HEK293 (cell line): ENCODE data around the gene RDH5.

Experiments used
- CTCF ChIA-PET: fragments of 350-600 bp; formaldehyde crosslinking; extraction: SDS; loops from one replicate; lab custom pipeline; 2021; ENCODE audit warnings: antibody characterized with exemption; lab: Yijun Ruan, JAX
- POLR2A ChIA-PET: fragments of 300-600 bp; formaldehyde crosslinking; extraction: SDS; loops from one replicate; lab custom pipeline; 2020; ENCODE audit warnings: antibody characterized with exemption, inconsistent platforms; lab: Yijun Ruan, JAX
- H3K27ac ChIP-seq: fragments of 200-500 bp; sonication (Bioruptor generic); 2 replicates; pipeline ENCODE4 v1.5.1; 2014; ENCODE audit warnings: low read depth, low read length, control low read depth, inconsistent platforms; ENCODE audit errors: extremely low read depth
- H3K36me3 ChIP-seq, 2 experiments: fragments of 200-500 bp in 1 of 2; sonication (Bioruptor generic) in 1 of 2; 1 replicate in 1 of 2; 2 replicates in 1 of 2; pipeline ENCODE4 v1.5.1; 2014 to 2017; ENCODE audit warnings: inconsistent platforms in 2 of 2, low read length in 2 of 2; ENCODE audit not compliant: control insufficient read depth in 2 of 2, insufficient read depth in 1 of 2
- H3K4me1 ChIP-seq: fragments of 200-500 bp; sonication (Bioruptor generic); 2 replicates; pipeline ENCODE4 v1.5.1; 2014; ENCODE audit warnings: mild to moderate bottlenecking, low read length, inconsistent platforms; ENCODE audit not compliant: control insufficient read depth, insufficient read depth
- H3K4me3 ChIP-seq: 2 replicates; pipeline ENCODE4 v1.5.1; 2011; ENCODE audit warnings: low read depth, mild to moderate bottlenecking, control low read depth, low read length, moderate library complexity
- H3K9me3 ChIP-seq: fragments of 200-500 bp; sonication (Bioruptor generic); 2 replicates; pipeline ENCODE4 v1.5.1; 2014; ENCODE audit warnings: low read depth, low read length, inconsistent platforms; ENCODE audit not compliant: control insufficient read depth, insufficient read depth
- HIC1 ChIP-seq: fragments of 450-650 bp; formaldehyde crosslinking; IDR thresholded peaks from 2 replicates; pipeline ENCODE4 v1.5.1; 2016; ENCODE audit warnings: missing biosample characterization, missing genetic modification characterization
- KLF7 ChIP-seq: fragments of 450-650 bp; formaldehyde crosslinking; IDR thresholded peaks from 2 replicates; pipeline ENCODE4 v1.5.1; 2016; ENCODE audit warnings: missing biosample characterization, missing genetic modification characterization, borderline replicate concordance
- KLF8 ChIP-seq: fragments of 450-650 bp; formaldehyde crosslinking; IDR thresholded peaks from 2 replicates; pipeline ENCODE4 v1.5.1; 2016; ENCODE audit warnings: missing biosample characterization, missing genetic modification characterization
- RBAK ChIP-seq: fragments of 450-650 bp; formaldehyde crosslinking; IDR thresholded peaks from 2 replicates; pipeline ENCODE4 v1.5.1; 2016; ENCODE audit warnings: missing biosample characterization, missing genetic modification characterization
- SCRT1 ChIP-seq: fragments of 450-650 bp; formaldehyde crosslinking; IDR thresholded peaks from 2 replicates; pipeline ENCODE4 v1.5.1; 2016; ENCODE audit warnings: missing biosample characterization, missing genetic modification characterization, borderline replicate concordance
- SCRT2 ChIP-seq: fragments of 450-650 bp; formaldehyde crosslinking; IDR thresholded peaks from 2 replicates; pipeline ENCODE4 v1.5.1; 2016; ENCODE audit warnings: missing biosample characterization, missing genetic modification characterization
- ZBTB48 ChIP-seq: fragments of 450-650 bp; formaldehyde crosslinking; IDR thresholded peaks from 2 replicates; pipeline ENCODE4 v1.5.1; 2016; ENCODE audit warnings: missing biosample characterization, missing genetic modification characterization
- ZNF114 ChIP-seq: fragments of 450-650 bp; formaldehyde crosslinking; IDR thresholded peaks from 2 replicates; pipeline ENCODE4 v1.5.0; 2017; ENCODE audit warnings: missing biosample characterization, missing genetic modification characterization
- ZNF132 ChIP-seq: fragments of 450-650 bp; formaldehyde crosslinking; IDR thresholded peaks from 2 replicates; pipeline ENCODE4 v1.5.1; 2017; ENCODE audit warnings: missing biosample characterization, missing genetic modification characterization, borderline replicate concordance
- ZNF138 ChIP-seq: fragments of 450-650 bp; formaldehyde crosslinking; IDR thresholded peaks from 2 replicates; pipeline ENCODE4 v1.5.1; 2016; ENCODE audit warnings: missing biosample characterization, missing genetic modification characterization, borderline replicate concordance
- ZNF148 ChIP-seq: fragments of 450-650 bp; formaldehyde crosslinking; IDR thresholded peaks from 2 replicates; pipeline ENCODE4 v1.5.0; 2017; ENCODE audit warnings: missing biosample characterization, missing genetic modification characterization, borderline replicate concordance
- ZNF175 ChIP-seq: fragments of 450-650 bp; formaldehyde crosslinking; IDR thresholded peaks from 2 replicates; pipeline ENCODE4 v1.5.1; 2016; ENCODE audit warnings: missing biosample characterization, missing genetic modification characterization
- ZNF2 ChIP-seq: fragments of 450-650 bp; formaldehyde crosslinking; IDR thresholded peaks from 2 replicates; pipeline ENCODE4 v1.5.1; 2016; ENCODE audit warnings: missing biosample characterization, missing genetic modification characterization
- ZNF248 ChIP-seq: fragments of 450-650 bp; formaldehyde crosslinking; IDR thresholded peaks from 2 replicates; pipeline ENCODE4 v1.5.1; 2017; ENCODE audit warnings: missing biosample characterization, missing genetic modification characterization
- ZNF302 ChIP-seq: fragments of 450-650 bp; formaldehyde crosslinking; IDR thresholded peaks from 2 replicates; pipeline ENCODE4 v1.5.1; 2016; ENCODE audit warnings: missing biosample characterization, missing genetic modification characterization, low read depth
- ZNF311 ChIP-seq: fragments of 450-650 bp; formaldehyde crosslinking; IDR thresholded peaks from 2 replicates; pipeline ENCODE4 v1.5.1; 2017; ENCODE audit warnings: missing biosample characterization, missing genetic modification characterization, borderline replicate concordance
- ZNF335 ChIP-seq: fragments of 450-650 bp; formaldehyde crosslinking; conservative IDR thresholded peaks from 2 replicates; pipeline ENCODE4 v1.5.1; 2016; ENCODE audit warnings: missing biosample characterization, missing genetic modification characterization
- ZNF341 ChIP-seq: fragments of 450-650 bp; formaldehyde crosslinking; IDR thresholded peaks from 2 replicates; pipeline ENCODE4; 2016; ENCODE audit warnings: low read depth, missing biosample characterization, missing genetic modification characterization
- ZNF350 ChIP-seq: fragments of 450-650 bp; formaldehyde crosslinking; IDR thresholded peaks from 2 replicates; pipeline ENCODE4 v1.5.0; 2017; ENCODE audit warnings: missing biosample characterization, mild to moderate bottlenecking, missing genetic modification characterization
- ZNF521 ChIP-seq: fragments of 450-650 bp; formaldehyde crosslinking; IDR thresholded peaks from 2 replicates; pipeline ENCODE4 v1.5.1; 2017; ENCODE audit warnings: missing biosample characterization, mild to moderate bottlenecking, missing genetic modification characterization
- ZNF549 ChIP-seq: fragments of 450-650 bp; IDR thresholded peaks from 2 replicates; pipeline ENCODE4 v1.5.1; 2018; ENCODE audit warnings: missing biosample characterization, missing genetic modification characterization, mild to moderate bottlenecking, inconsistent platforms, moderate library complexity
- ZNF571 ChIP-seq: fragments of 450-650 bp; formaldehyde crosslinking; IDR thresholded peaks from 2 replicates; pipeline ENCODE4 v1.5.0; 2017; ENCODE audit warnings: missing biosample characterization, missing genetic modification characterization
- ZNF600 ChIP-seq: fragments of 450-650 bp; formaldehyde crosslinking; IDR thresholded peaks from 2 replicates; pipeline ENCODE4 v1.5.1; 2016; ENCODE audit warnings: missing biosample characterization, missing genetic modification characterization
- ZNF639 ChIP-seq: fragments of 450-650 bp; formaldehyde crosslinking; IDR thresholded peaks from 2 replicates; pipeline ENCODE4 v1.5.1; 2016; ENCODE audit warnings: missing biosample characterization, missing genetic modification characterization
- ZNF645 ChIP-seq: fragments of 450-650 bp; formaldehyde crosslinking; IDR thresholded peaks from 2 replicates; pipeline ENCODE4; 2016; ENCODE audit warnings: missing biosample characterization, missing genetic modification characterization
- ZNF654 ChIP-seq: fragments of 450-650 bp; formaldehyde crosslinking; IDR thresholded peaks from 2 replicates; pipeline ENCODE4 v1.5.1; 2016; ENCODE audit warnings: low read depth, missing biosample characterization, missing genetic modification characterization
- ZNF670 ChIP-seq: fragments of 450-650 bp; formaldehyde crosslinking; IDR thresholded peaks from 2 replicates; pipeline ENCODE4 v1.5.1; 2016; ENCODE audit warnings: missing biosample characterization, missing genetic modification characterization, low read depth
- ZNF701 ChIP-seq: fragments of 450-650 bp; formaldehyde crosslinking; IDR thresholded peaks from 2 replicates; pipeline ENCODE4 v1.5.1; 2016; ENCODE audit warnings: missing biosample characterization, missing genetic modification characterization
- ZNF76 ChIP-seq: fragments of 450-650 bp; formaldehyde crosslinking; IDR thresholded peaks from 2 replicates; pipeline ENCODE4; 2016; ENCODE audit warnings: low read depth, missing biosample characterization, missing genetic modification characterization, borderline replicate concordance
- ZNF776 ChIP-seq: fragments of 450-650 bp; formaldehyde crosslinking; IDR thresholded peaks from 2 replicates; pipeline ENCODE4 v1.5.0; 2017; ENCODE audit warnings: missing biosample characterization, missing genetic modification characterization, borderline replicate concordance

The RDH5 gene

GRCh38 chr12:55707219-55707671 is 12.9 kb upstream of the RDH5 start (continued):
- TF ChIP-seq ZNF148 (tag by site-specific recombination) (no peak), ZNF302 (tag by site-specific recombination) (no peak), ZNF132 (tag by site-specific recombination) (no peak), ZNF776 (no peak), RBAK (tag by site-specific recombination) (no peak), ZNF645 (tag by site-specific recombination) (no peak), ZNF521 (tag by site-specific recombination) (no peak)

- Histone ChIP-seq H3K4me3 (peak within 1 kb of the TSS; percentile 48), H3K9me3 (no peaks in the 10 kb centered on the region), H3K36me3 (no peaks in the 10 kb centered on the region), H3K4me1 (no peaks in the 10 kb centered on the region; the same call in 1 of the 2 replicates), H3K27ac (no peak within 1 kb of the TSS; the same call in 1 of the 2 replicates)
- ChIA-PET CTCF (interaction anchor here (1.1 to 3.5 kb wide), 2 partner anchors 15 to 29 kb away, joined by 4 to 21 read pairs; partner anchors contain the start of gene RDH5), POLR2A (interaction anchor here (0.6 to 2.4 kb wide), 5 partner anchors 9 to 61 kb away, joined by 3 to 12 read pairs (median 3); partner anchors contain the start of gene CD63)
- TF ChIP-seq ZNF600 (tag by site-specific recombination) = 0 out of 2 replicates have a peak, but pooled peaks have one; percentile 31
- no peak for TF ChIP-seq ZNF549 (tag by site-specific recombination)
- no peak for TF ChIP-seq ZNF114 (tag by site-specific recombination)
- no peak for TF ChIP-seq ZNF248 (tag by site-specific recombination)
- TF ChIP-seq ZNF311 (tag by site-specific recombination) = no peak
- TF ChIP-seq ZNF639 = no peak
- no peak for TF ChIP-seq ZNF2 (tag by site-specific recombination)
- peak; percentile 77 for TF ChIP-seq HIC1
- no peak for TF ChIP-seq SCRT1 (tag by site-specific recombination)
- peak; percentile 84 for TF ChIP-seq ZNF341 (tag by site-specific recombination)
- no peak for TF ChIP-seq RBAK (tag by site-specific recombination)
- TF ChIP-seq KLF7 (tag by site-specific recombination) = no peak
- no peak for TF ChIP-seq ZNF76 (tag by site-specific recombination)
- TF ChIP-seq ZNF701 (tag by site-specific recombination) = no peak
- no peak for TF ChIP-seq ZNF654 (tag by site-specific recombination)
- TF ChIP-seq KLF8 (tag by site-specific recombination) = 0 out of 2 replicates have a peak, but pooled peaks have one; percentile 34
- no peak for TF ChIP-seq ZNF335 (tag by site-specific recombination)
- TF ChIP-seq ZNF350 = no peak
- no peak for TF ChIP-seq ZNF175 (tag by site-specific recombination)
- no peak for TF ChIP-seq ZNF571
- no peak for TF ChIP-seq ZNF670 (tag by site-specific recombination)
- TF ChIP-seq ZBTB48 = peak; percentile 49; the same call in 1 of the 2 replicates
- no peak for TF ChIP-seq SCRT2 (tag by site-specific recombination)
- no peak for TF ChIP-seq ZNF138 (tag by site-specific recombination)
Measured at GRCh38 chr12:55707841-55708694, 12.1 kb upstream of the RDH5 start, which contains the start of gene ITGA7. Gene ITGA7, minus strand, starts transcription at chr12:55707904. Its CDS starts 222 bp downstream, at chr12:55707682.
